ENCODE measurements around the gene CLEC6A. TPM values are rescaled to one million over a fixed set of nuclear protein-coding genes. Genes with fewer than 3 reads are reported as not detected.

The CLEC6A gene
- total and polyA plus RNA-seq, 4 donors = not detected

DNA sequence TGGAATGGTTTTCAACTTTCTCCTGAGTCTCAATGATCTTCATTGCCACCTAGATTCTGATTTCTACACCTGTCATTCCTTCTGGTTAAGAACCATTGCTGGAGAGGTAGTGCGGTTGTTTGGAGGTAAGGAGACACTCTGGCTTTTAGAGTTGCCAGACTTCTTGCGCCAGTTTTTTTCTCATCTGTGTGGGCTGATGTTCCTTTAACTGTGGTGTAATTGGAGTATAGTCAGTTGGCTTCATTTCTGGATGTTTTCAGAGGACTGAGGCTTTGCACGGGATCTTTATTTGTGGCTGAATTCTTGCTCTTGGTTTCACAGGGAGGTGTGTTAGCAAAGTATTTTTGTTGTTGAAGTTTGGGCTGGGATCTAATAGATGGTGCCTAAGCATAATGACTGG lies 51.8 kb downstream of the CLEC6A start:
- H3K9me3 ChIP-seq (ENCODE audit: control insufficient read depth in 4 of 4, low read length in 3 of 4) = no peaks in the 10 kb centered on the region
- H3K4me3 ChIP-seq (ENCODE audit: low read depth in 1 of 3, low read length in 3 of 3) = no peak overlapping the region
- no peaks in the 10 kb centered on the region for H3K36me3 ChIP-seq (ENCODE audit: control insufficient read depth in 4 of 4, insufficient read depth in 3 of 4, low read depth in 1 of 4, low read length in 3 of 4)
- no peaks in the 10 kb centered on the region for H3K4me1 ChIP-seq (ENCODE audit: control insufficient read depth in 4 of 4, insufficient read depth in 4 of 4, low read length in 3 of 4)
- no peak overlapping the region for H3K9ac ChIP-seq (ENCODE audit: low read depth in 1 of 2, low read length in 2 of 2)
- 87% methylated on average over 3 of the region's 3 CpGs for whole genome bisulfite sequencing
- H3K27me3 ChIP-seq (ENCODE audit: control insufficient read depth in 4 of 4, insufficient read depth in 4 of 4, low read length in 3 of 4) = no peaks in the 10 kb centered on the region
- TF ChIP-seq SP1 (IDR thresholded peaks at IDR 0.05) = no peak
- TF ChIP-seq HNF4G (IDR thresholded peaks at IDR 0.05) = no peak
- H3K27ac ChIP-seq (ENCODE audit: low read depth in 1 of 2, low read length in 2 of 2) = no peak overlapping the region
- DNase-seq (ENCODE audit: low spot score) = no peak

DNA sequence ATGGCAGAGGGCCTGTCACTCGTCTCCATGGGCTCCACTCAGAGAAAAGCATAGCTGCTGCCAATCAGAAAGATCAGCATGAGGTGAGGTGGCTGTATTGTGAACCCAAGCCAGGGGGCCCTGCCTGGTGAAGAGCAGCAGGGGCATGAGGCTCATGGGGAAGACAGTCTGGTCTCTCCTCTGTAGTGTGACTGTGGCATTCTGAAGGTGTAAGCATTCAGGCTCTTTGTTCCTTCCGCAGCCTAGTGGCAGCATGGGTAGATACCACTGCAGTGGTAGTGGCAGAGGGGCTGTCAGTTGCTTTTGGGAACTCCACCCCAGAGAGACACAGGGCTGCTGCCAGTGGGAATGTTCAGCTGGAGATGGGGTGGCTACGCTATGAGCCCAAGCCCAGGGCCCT lies 52.5 kb downstream of the CLEC6A start:
- no peak overlapping the region for H3K27ac ChIP-seq (ENCODE audit: low read depth in 1 of 2, low read length in 2 of 2)
- no peaks in the 10 kb centered on the region for H3K27me3 ChIP-seq (ENCODE audit: control insufficient read depth in 4 of 4, insufficient read depth in 4 of 4, low read length in 3 of 4)
- H3K4me3 ChIP-seq (ENCODE audit: low read depth in 1 of 3, low read length in 3 of 3) = no peak overlapping the region
- H3K9ac ChIP-seq (ENCODE audit: low read depth in 1 of 2, low read length in 2 of 2) = no peak overlapping the region
- 85% methylated on average over 3 of the region's 3 CpGs for WGBS
- H3K9me3 ChIP-seq (ENCODE audit: control insufficient read depth in 4 of 4, low read length in 3 of 4) = no peaks in the 10 kb centered on the region
- no peak for DNase-seq (ENCODE audit: low spot score)
- no peaks in the 10 kb centered on the region for H3K4me1 ChIP-seq (ENCODE audit: control insufficient read depth in 4 of 4, insufficient read depth in 4 of 4, low read length in 3 of 4)
- no peaks in the 10 kb centered on the region for H3K36me3 ChIP-seq (ENCODE audit: control insufficient read depth in 4 of 4, insufficient read depth in 3 of 4, low read depth in 1 of 4, low read length in 3 of 4)
- no peak for TF ChIP-seq YY1 (IDR thresholded peaks at IDR 0.05)
- no peak for TF ChIP-seq RXRA (IDR thresholded peaks at IDR 0.05)
- TF ChIP-seq, protein P1, sequence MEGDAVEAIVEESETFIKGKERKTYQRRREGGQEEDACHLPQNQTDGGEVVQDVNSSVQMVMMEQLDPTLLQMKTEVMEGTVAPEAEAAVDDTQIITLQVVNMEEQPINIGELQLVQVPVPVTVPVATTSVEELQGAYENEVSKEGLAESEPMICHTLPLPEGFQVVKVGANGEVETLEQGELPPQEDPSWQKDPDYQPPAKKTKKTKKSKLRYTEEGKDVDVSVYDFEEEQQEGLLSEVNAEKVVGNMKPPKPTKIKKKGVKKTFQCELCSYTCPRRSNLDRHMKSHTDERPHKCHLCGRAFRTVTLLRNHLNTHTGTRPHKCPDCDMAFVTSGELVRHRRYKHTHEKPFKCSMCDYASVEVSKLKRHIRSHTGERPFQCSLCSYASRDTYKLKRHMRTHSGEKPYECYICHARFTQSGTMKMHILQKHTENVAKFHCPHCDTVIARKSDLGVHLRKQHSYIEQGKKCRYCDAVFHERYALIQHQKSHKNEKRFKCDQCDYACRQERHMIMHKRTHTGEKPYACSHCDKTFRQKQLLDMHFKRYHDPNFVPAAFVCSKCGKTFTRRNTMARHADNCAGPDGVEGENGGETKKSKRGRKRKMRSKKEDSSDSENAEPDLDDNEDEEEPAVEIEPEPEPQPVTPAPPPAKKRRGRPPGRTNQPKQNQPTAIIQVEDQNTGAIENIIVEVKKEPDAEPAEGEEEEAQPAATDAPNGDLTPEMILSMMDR (IDR thresholded peaks at IDR 0.05; ENCODE audit: low read depth, low read length, missing input control) = no peak
- TF ChIP-seq, protein P2, sequence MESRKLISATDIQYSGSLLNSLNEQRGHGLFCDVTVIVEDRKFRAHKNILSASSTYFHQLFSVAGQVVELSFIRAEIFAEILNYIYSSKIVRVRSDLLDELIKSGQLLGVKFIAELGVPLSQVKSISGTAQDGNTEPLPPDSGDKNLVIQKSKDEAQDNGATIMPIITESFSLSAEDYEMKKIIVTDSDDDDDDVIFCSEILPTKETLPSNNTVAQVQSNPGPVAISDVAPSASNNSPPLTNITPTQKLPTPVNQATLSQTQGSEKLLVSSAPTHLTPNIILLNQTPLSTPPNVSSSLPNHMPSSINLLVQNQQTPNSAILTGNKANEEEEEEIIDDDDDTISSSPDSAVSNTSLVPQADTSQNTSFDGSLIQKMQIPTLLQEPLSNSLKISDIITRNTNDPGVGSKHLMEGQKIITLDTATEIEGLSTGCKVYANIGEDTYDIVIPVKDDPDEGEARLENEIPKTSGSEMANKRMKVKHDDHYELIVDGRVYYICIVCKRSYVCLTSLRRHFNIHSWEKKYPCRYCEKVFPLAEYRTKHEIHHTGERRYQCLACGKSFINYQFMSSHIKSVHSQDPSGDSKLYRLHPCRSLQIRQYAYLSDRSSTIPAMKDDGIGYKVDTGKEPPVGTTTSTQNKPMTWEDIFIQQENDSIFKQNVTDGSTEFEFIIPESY (IDR thresholded peaks at IDR 0.05) = no peak
- TF ChIP-seq RAD21 (IDR thresholded peaks at IDR 0.05) = no peak
- no peak for TF ChIP-seq HNF4A (conservative IDR thresholded peaks at IDR 0.05)
- TF ChIP-seq, protein P3, sequence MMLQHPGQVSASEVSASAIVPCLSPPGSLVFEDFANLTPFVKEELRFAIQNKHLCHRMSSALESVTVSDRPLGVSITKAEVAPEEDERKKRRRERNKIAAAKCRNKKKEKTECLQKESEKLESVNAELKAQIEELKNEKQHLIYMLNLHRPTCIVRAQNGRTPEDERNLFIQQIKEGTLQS (IDR thresholded peaks at IDR 0.05) = no peak
- no peak for TF ChIP-seq GABPA (IDR thresholded peaks at IDR 0.05 in 1 of 2, conservative IDR thresholded peaks at IDR 0.05 in 1 of 2)
- no peak for TF ChIP-seq NR2F2 (IDR thresholded peaks at IDR 0.05)
- TF ChIP-seq, protein P4, sequence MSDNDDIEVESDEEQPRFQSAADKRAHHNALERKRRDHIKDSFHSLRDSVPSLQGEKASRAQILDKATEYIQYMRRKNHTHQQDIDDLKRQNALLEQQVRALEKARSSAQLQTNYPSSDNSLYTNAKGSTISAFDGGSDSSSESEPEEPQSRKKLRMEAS (IDR thresholded peaks at IDR 0.05) = no peak
- TF ChIP-seq, protein P5, sequence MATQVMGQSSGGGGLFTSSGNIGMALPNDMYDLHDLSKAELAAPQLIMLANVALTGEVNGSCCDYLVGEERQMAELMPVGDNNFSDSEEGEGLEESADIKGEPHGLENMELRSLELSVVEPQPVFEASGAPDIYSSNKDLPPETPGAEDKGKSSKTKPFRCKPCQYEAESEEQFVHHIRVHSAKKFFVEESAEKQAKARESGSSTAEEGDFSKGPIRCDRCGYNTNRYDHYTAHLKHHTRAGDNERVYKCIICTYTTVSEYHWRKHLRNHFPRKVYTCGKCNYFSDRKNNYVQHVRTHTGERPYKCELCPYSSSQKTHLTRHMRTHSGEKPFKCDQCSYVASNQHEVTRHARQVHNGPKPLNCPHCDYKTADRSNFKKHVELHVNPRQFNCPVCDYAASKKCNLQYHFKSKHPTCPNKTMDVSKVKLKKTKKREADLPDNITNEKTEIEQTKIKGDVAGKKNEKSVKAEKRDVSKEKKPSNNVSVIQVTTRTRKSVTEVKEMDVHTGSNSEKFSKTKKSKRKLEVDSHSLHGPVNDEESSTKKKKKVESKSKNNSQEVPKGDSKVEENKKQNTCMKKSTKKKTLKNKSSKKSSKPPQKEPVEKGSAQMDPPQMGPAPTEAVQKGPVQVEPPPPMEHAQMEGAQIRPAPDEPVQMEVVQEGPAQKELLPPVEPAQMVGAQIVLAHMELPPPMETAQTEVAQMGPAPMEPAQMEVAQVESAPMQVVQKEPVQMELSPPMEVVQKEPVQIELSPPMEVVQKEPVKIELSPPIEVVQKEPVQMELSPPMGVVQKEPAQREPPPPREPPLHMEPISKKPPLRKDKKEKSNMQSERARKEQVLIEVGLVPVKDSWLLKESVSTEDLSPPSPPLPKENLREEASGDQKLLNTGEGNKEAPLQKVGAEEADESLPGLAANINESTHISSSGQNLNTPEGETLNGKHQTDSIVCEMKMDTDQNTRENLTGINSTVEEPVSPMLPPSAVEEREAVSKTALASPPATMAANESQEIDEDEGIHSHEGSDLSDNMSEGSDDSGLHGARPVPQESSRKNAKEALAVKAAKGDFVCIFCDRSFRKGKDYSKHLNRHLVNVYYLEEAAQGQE (IDR thresholded peaks at IDR 0.05) = no peak
- TF ChIP-seq JUND (IDR thresholded peaks at IDR 0.05) = no peak
- TF ChIP-seq TAF1 (conservative IDR thresholded peaks at IDR 0.05) = no peak
- no peak for TF ChIP-seq FOXA2 (IDR thresholded peaks at IDR 0.05)
- no peak for TF ChIP-seq SP1 (IDR thresholded peaks at IDR 0.05)
